Activated CD4-positive, alpha-beta T cell treated with anti-CD3 and anti-CD28 coated beads for 36 hours (primary cell): Measurements from ENCODE around the gene TRIM62. TPM values are rescaled to one million over a fixed set of nuclear protein-coding genes. Genes with fewer than 3 reads are reported as not detected.
A peak's percentile ranks its signal among the peaks of the same experiment; 100 is the strongest.

Experiments
- ATAC-seq: fragments of 200-7000 bp; cut with Tn5 transposase; one replicate; pipeline ENCODE4 v1.10.0; 2021; ENCODE audit warnings: mild to moderate bottlenecking, moderate library complexity
- CTCF ChIA-PET: fragments of 350-600 bp; sonication (Branson Sonifier 250); formaldehyde crosslinking; loops from one replicate; lab custom pipeline; 2021; ENCODE audit warnings: antibody characterized with exemption; lab: Charles Lee
- POLR2A ChIA-PET: fragments of 350-600 bp; sonication (Branson Sonifier 250); formaldehyde crosslinking; loops from one replicate; lab custom pipeline; 2021; ENCODE audit warnings: antibody characterized with exemption, inconsistent platforms; lab: Charles Lee
- DNase-seq: peaks from one replicate; pipeline ENCODE4 v3.0.0-alpha.2; 2020
- H3K27ac Mint-ChIP-seq: one replicate; pipeline ENCODE4 v1.8.0; 2021; ENCODE audit warnings: mixed read lengths
- H3K27me3 Mint-ChIP-seq: one replicate; pipeline ENCODE4 v1.8.0; 2021; ENCODE audit warnings: mixed read lengths
- H3K36me3 Mint-ChIP-seq: one replicate; pipeline ENCODE4 v1.8.0; 2021; ENCODE audit warnings: low read depth, mixed read lengths
- H3K4me1 Mint-ChIP-seq: one replicate; pipeline ENCODE4 v1.8.0; 2021; ENCODE audit warnings: mixed read lengths
- H3K4me3 Mint-ChIP-seq: one replicate; pipeline ENCODE4 v1.8.0; 2021; ENCODE audit warnings: mild to moderate bottlenecking, moderate library complexity, mixed read lengths
- H3K9me3 Mint-ChIP-seq: one replicate; pipeline ENCODE4 v1.8.0; 2021; ENCODE audit warnings: low read depth, mixed read lengths
- intact Hi-C, 2 experiments: fragments of 100-400 bp; cut with DNase I in 1 of 2; cut with micrococcal nuclease in 1 of 2; formaldehyde crosslinking; loops; one replicate each; pipeline versions ENCODE4 v1.14.2 to v1.15.1; 2022 to 2024; cut with DNase I, micrococcal nuclease
- total RNA-seq, 2 experiments: library from RNA; stranded (reverse); gene quantifications; one replicate each; pipeline ENCODE4 v1.2.3, GENCODE V29; 2021

Gene TRIM62
- total RNA-seq, 2 experiments from 2014 or later, result 3.6 to 3.7 TPM

DNA sequence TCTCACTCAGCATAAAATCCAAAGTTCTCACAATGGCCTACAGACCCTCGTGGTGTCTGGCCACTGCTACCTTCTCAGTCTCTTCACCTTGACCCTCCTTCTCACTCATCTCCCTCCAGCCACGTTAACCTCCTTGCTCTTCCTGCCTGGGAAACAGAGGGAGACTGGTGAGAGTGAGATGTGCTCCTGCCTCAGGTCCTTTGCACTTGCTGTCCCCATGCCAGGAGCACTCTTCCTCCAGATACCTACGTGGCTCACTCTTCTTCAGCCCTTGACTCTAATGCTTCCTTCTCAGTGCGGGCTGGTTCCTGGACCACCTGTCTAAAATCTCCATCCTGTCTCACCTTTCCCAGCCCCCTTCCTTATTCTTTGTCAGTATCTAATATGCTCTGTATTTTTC lies 24.7 kb downstream of the TRIM62 start:
- DNase-seq, result no peak
- no peaks in the 10 kb centered on the region for H3K9me3 Mint-ChIP-seq
- no peak overlapping the region for H3K27ac Mint-ChIP-seq
- ATAC-seq, result no peak
- CTCF ChIA-PET, result no interaction called here
- no peak overlapping the region for H3K4me3 Mint-ChIP-seq
- H3K4me1 Mint-ChIP-seq, result no peaks in the 10 kb centered on the region
- H3K36me3 Mint-ChIP-seq, result peaks cover 9% of the 10 kb centered on the region
- POLR2A ChIA-PET, result no interaction called here
- no peaks in the 10 kb centered on the region for H3K27me3 Mint-ChIP-seq
- intact Hi-C loops, result no loop called here

- ChIA-PET CTCF (no interaction called here), POLR2A (no interaction called here)
- Mint-ChIP-seq H3K27me3 (no peaks in the 10 kb centered on the region), H3K9me3 (no peaks in the 10 kb centered on the region), H3K36me3 (peaks cover 9% of the 10 kb centered on the region), H3K27ac (peak overlapping the region; percentile 18), H3K4me3 (no peak overlapping the region), H3K4me1 (no peaks in the 10 kb centered on the region)
- DNase-seq (no peak), ATAC-seq (no peak)
- intact Hi-C loops, result no loop called here
These were observed 25.8 kb downstream of the TRIM62 start for GRCh38 chr1:33155877-33156538.

DNA sequence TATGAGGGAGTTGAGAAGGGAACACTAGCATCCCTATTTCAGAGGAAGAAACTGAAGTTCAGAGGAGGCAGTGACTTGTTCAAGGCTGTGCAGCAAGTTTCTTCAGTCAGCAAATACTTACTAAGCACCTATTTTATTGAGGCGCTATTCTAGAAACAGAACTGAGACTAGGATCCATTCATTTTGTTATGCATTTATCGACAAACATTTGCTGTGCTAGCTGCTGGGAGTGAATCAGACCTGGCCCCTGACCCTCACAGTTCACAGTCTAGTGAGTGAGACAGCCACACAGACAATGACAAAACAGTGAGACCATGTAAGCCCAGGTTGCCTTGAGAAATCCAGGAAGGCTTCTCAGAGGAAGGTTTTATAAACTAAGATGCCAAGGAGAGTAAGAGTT lies 28.2 kb downstream of the TRIM62 start:
- DNase-seq (no peak), ATAC-seq (no peak)
- intact Hi-C loops, result no loop called here
- Mint-ChIP-seq H3K27me3 (no peaks in the 10 kb centered on the region), H3K4me3 (no peak overlapping the region), H3K27ac (no peak overlapping the region), H3K4me1 (no peaks in the 10 kb centered on the region), H3K36me3 (peaks cover 7% of the 10 kb centered on the region), H3K9me3 (no peaks in the 10 kb centered on the region)
- ChIA-PET CTCF (no interaction called here), POLR2A (interaction anchor here (0.6 kb wide), 2 partner anchors 12 to 567 kb away, joined by 3 to 5 read pairs; no protein-coding TSS in a partner anchor)

DNA sequence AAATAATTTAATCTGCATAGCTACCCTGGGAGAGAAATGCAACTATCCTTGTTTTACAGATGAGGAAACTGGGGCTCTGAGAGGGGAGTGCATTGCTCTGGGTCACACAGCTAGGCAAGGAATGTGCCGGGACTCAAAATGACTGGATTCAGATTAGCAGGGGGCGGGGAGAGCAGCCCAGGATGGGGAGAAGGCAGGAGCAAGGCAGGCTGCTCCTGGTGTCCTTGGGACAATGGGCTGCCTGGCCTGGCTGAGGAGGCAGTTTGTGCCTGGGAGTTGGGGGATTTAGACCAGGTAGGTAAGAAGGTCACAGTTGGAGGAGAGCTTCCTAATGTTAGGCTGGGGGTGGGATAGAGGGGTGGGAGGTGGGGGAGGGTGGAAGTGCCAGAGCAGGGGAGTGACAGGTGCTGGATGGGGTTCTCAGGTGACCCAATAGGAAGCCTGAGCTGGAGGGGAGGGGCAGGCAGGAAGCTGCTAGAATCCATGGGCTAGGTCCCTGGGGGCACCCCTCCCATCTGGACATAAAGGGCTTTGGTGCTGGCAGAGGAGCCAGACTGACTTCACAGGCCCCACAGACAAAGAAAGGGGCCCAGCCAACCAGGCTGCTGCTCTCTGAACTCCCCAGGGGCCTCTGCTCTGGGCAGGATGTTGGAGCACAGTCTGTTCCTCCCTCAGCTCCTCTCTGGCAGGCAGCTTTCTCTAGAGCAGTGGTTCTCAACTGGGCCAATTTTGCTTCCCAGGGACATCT lies 29.0 kb downstream of the TRIM62 start:
- intact Hi-C loops, result no loop called here
- ChIA-PET POLR2A (no interaction called here), CTCF (no interaction called here)
- Mint-ChIP-seq H3K36me3 (peaks cover 7% of the 10 kb centered on the region), H3K4me1 (no peaks in the 10 kb centered on the region), H3K27me3 (no peaks in the 10 kb centered on the region), H3K9me3 (no peaks in the 10 kb centered on the region), H3K4me3 (no peak overlapping the region), H3K27ac (no peak overlapping the region)
- DNase-seq (no peak), ATAC-seq (no peak)

DNA sequence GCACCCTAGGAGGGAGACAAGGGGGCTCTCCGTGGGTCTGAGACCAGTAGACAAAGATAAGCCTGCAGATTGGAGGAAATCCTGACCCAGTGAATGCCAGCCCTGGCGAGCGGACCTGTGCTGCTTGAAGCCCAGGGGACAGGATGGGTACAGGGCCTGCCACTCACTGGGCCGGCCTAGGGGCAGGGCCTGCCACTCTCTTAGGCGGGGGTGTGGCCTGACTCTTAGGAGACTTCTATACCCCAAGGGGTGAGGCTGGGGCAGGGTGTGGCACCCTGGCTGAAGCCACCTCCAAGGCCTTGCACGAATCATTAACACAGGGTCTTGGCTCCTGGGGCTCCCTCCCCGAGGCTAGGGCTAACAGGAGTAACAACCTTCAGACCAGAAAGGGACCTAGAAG lies 30.7 kb downstream of the TRIM62 start:
- Mint-ChIP-seq H3K4me3 (no peak overlapping the region), H3K36me3 (peaks cover 7% of the 10 kb centered on the region), H3K9me3 (no peaks in the 10 kb centered on the region), H3K27me3 (no peaks in the 10 kb centered on the region), H3K4me1 (no peaks in the 10 kb centered on the region), H3K27ac (no peak overlapping the region)
- POLR2A ChIA-PET, result no interaction called here
- intact Hi-C loops, result no loop called here
- CTCF ChIA-PET, result interaction anchor here (0.8 kb wide), 1 partner anchor 97 kb away, joined by 4 read pairs; no protein-coding TSS in a partner anchor
- ATAC-seq (no peak), DNase-seq (no peak)

DNA sequence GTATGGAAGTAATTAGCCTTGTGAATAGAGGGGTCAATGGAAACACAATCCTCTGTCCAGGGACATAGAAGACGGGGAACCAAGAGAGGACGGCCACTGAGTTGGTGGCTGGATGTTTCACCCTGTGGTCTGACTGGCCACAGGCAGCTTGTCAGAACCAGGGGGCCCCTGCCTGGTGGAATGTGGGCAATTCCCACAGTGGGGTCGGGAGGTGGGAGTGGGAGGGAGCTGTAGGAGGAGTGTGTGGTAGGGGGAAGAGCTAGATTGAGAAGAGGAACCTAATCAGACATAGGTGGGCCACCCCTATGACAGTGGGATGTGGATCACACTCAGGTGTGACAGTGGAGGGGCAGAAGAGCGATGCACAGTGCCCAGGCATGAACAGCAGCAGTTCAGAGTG lies 31.3 kb downstream of the TRIM62 start:
- ChIA-PET CTCF (interaction anchor here (0.6 kb wide), 1 partner anchor 60 kb away, joined by 4 read pairs; no protein-coding TSS in a partner anchor), POLR2A (no interaction called here)
- DNase-seq, result no peak
- Mint-ChIP-seq H3K4me3 (no peak overlapping the region), H3K27ac (no peak overlapping the region), H3K36me3 (peaks cover 6% of the 10 kb centered on the region), H3K9me3 (no peaks in the 10 kb centered on the region), H3K27me3 (no peaks in the 10 kb centered on the region), H3K4me1 (no peaks in the 10 kb centered on the region)
- intact Hi-C loops, result no loop called here
- ATAC-seq, result no peak

DNA sequence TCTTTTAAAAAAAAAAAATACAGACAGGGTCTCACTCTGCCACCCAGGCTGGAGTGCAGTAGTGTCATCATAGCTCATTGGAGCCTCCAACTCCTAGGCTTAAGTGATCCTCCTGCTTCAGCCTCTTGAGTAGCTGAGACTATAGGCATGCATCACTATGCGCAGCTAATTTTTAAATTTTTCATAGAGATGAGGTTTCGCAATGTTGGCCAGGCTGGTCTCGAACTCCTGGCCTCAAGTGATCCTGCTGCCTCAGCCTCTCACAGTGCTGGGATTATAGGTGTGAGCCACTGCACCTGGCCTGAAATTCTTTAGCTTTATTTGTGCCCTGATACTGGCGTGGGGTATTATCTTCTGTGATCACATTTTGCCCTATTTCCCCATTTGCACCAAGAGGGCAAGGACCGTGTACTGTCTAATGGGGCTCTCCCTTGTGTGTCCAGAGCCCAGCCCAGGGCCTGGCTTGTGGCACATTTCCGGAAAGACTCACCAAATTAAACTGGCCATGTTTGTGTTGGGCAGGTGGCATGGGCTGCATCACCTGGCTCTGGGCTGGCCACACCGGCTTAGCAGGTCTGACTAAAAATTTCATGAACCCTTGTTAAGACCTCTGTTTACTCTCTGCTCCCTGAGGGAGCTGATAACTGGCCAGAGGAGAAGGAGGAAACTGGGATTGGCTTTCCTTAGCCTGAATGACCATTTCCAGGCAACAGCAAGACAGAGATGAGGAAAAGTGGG lies 32.2 kb downstream of the TRIM62 start:
- ATAC-seq (no peak), DNase-seq (no peak)
- Mint-ChIP-seq H3K9me3 (no peaks in the 10 kb centered on the region), H3K4me1 (no peaks in the 10 kb centered on the region), H3K36me3 (peaks cover 4% of the 10 kb centered on the region), H3K27me3 (no peaks in the 10 kb centered on the region), H3K4me3 (no peak overlapping the region), H3K27ac (no peak overlapping the region)
- ChIA-PET CTCF (interaction anchor here (0.7 kb wide), 1 partner anchor 213 kb away, joined by 3 read pairs; no protein-coding TSS in a partner anchor), POLR2A (no interaction called here)
- intact Hi-C loops, result no loop called here

GRCh38 chr1:33148615-33149014 lies 33.2 kb downstream of the TRIM62 start:
- ChIA-PET CTCF (interaction anchor here (0.6 to 1.0 kb wide), 2 partner anchors 179 to 215 kb away, joined by 3 read pairs; no protein-coding TSS in a partner anchor), POLR2A (no interaction called here)
- H3K4me1 Mint-ChIP-seq, result no peaks in the 10 kb centered on the region
- peaks cover 4% of the 10 kb centered on the region for H3K36me3 Mint-ChIP-seq
- no peak overlapping the region for H3K27ac Mint-ChIP-seq
- DNase-seq, result no peak
- no peaks in the 10 kb centered on the region for H3K9me3 Mint-ChIP-seq
- intact Hi-C loops, result no loop called here
- ATAC-seq, result no peak
- no peak overlapping the region for H3K4me3 Mint-ChIP-seq
- no peaks in the 10 kb centered on the region for H3K27me3 Mint-ChIP-seq

GRCh38 chr1:33147997-33148314 lies 33.9 kb downstream of the TRIM62 start:
- Mint-ChIP-seq H3K36me3 (peaks cover 4% of the 10 kb centered on the region), H3K27ac (no peak overlapping the region), H3K9me3 (no peaks in the 10 kb centered on the region), H3K4me1 (no peaks in the 10 kb centered on the region), H3K27me3 (no peaks in the 10 kb centered on the region), H3K4me3 (no peak overlapping the region)
- POLR2A ChIA-PET, result interaction anchor here (0.6 kb wide), 1 partner anchor 109 kb away, joined by 3 read pairs; no protein-coding TSS in a partner anchor
- DNase-seq (peak; percentile 25), ATAC-seq (no peak)
- intact Hi-C loops, result no loop called here
- CTCF ChIA-PET, result interaction anchor here (0.6 to 1.0 kb wide), 3 partner anchors 13 to 214 kb away, joined by 3 read pairs; no protein-coding TSS in a partner anchor

- ATAC-seq (no peak), DNase-seq (no peak)
- no peaks in the 10 kb centered on the region for H3K9me3 Mint-ChIP-seq
- ChIA-PET POLR2A (interaction anchor here (0.6 kb wide), 1 partner anchor 110 kb away, joined by 3 read pairs; no protein-coding TSS in a partner anchor), CTCF (interaction anchor here (1.0 kb wide), 2 partner anchors 13 to 213 kb away, joined by 3 read pairs; no protein-coding TSS in a partner anchor)
- no peak overlapping the region for H3K27ac Mint-ChIP-seq
- no peaks in the 10 kb centered on the region for H3K4me1 Mint-ChIP-seq
- H3K27me3 Mint-ChIP-seq, result no peaks in the 10 kb centered on the region
- intact Hi-C loops, result no loop called here
- peaks cover 4% of the 10 kb centered on the region for H3K36me3 Mint-ChIP-seq
- no peak overlapping the region for H3K4me3 Mint-ChIP-seq
These were observed 34.4 kb downstream of the TRIM62 start for GRCh38 chr1:33147275-33147996.

DNA sequence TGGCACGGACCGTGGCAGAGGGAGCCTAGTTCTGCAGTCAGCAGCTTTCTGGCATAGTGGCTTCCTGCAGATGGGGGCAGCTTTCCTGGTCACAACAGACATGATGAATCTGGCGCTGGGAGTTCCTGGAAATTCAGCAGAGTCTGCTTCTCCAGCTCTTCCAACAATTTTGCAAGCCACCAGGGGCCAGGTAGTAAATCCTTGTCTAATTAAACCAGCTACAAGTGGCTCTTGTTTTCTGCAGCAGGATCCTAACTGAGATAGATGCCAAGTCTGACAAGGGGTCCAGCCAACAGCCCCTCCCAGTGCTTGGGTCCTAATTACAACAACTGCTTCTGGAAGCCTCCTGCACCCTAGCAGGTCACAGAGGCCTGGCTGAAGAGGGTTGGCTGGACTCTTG lies 35.8 kb downstream of the TRIM62 start:
- POLR2A ChIA-PET, result no interaction called here
- ATAC-seq, result no peak
- peaks cover 4% of the 10 kb centered on the region for H3K36me3 Mint-ChIP-seq

More for the DNA sequence above, 35.8 kb downstream of the TRIM62 start:
- Mint-ChIP-seq H3K27me3 (no peaks in the 10 kb centered on the region), H3K4me3 (no peak overlapping the region), H3K27ac (no peak overlapping the region), H3K4me1 (peaks cover 3% of the 10 kb centered on the region), H3K9me3 (no peaks in the 10 kb centered on the region)
- intact Hi-C loops, result no loop called here
- CTCF ChIA-PET, result interaction anchor here (0.6 to 1.2 kb wide), 3 partner anchors 65 to 253 kb away, joined by 3 to 4 read pairs (median 4); partner anchors contain the start of gene AZIN2
- DNase-seq, result no peak
